Mammary epithelial cell (primary cell): ENCODE data around the gene MYCBPAP.

ENCODE experiments used
- EZH2 ChIP-seq: IDR thresholded peaks from 2 replicates; pipeline ENCODE4 v1.6.1; 2012; ENCODE audit warnings: low read length, inconsistent platforms, borderline replicate concordance
- TF ChIP-seq, protein P1 (sequence below), 2 donors: IDR thresholded peaks in 1 of 2; conservative IDR thresholded peaks in 1 of 2; 2 replicates each; pipeline ENCODE4 v1.5.1; 2011 to 2012; ENCODE audit warnings: inconsistent platforms in 2 of 2, low read length in 2 of 2, mild to moderate bottlenecking in 2 of 2, control low read depth in 1 of 2, low read depth in 1 of 2; ENCODE audit not compliant: insufficient read depth in 1 of 2; ENCODE audit errors: extremely low read depth in 1 of 2

DNA sequence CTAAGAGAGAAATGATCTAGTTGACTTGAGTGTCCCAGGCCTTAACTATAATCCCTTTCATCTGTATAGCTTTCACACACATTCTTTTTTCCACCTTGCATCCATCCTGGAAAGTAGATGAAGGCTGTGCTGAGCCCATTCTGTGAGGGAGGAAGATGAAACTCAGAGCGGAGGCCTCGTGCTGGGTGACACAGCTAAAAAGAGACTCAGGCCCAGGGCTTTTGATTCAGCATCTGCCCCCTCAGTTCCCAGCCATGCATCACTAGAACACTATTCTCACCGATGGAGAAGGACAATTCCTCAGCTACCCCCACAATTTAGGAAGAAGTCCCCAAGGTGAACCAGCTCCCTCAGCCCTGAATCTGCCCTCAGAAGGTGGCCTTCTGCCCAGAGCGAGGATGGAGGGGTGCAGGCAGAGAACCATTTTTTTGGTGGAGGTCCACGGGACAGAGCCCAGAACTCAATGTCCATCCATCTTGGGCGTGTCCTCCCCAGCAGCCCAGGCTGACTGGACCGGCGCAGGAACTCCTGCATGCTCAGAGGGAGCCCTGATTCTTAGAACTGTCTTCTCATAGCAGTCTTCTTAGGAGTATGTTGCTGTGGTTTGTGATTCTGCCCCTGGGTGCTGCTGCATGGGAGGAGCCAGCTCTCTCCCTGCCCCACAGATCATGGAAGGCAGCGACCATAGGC, 5.8 kb upstream of the MYCBPAP start:
- TF ChIP-seq, protein P1, sequence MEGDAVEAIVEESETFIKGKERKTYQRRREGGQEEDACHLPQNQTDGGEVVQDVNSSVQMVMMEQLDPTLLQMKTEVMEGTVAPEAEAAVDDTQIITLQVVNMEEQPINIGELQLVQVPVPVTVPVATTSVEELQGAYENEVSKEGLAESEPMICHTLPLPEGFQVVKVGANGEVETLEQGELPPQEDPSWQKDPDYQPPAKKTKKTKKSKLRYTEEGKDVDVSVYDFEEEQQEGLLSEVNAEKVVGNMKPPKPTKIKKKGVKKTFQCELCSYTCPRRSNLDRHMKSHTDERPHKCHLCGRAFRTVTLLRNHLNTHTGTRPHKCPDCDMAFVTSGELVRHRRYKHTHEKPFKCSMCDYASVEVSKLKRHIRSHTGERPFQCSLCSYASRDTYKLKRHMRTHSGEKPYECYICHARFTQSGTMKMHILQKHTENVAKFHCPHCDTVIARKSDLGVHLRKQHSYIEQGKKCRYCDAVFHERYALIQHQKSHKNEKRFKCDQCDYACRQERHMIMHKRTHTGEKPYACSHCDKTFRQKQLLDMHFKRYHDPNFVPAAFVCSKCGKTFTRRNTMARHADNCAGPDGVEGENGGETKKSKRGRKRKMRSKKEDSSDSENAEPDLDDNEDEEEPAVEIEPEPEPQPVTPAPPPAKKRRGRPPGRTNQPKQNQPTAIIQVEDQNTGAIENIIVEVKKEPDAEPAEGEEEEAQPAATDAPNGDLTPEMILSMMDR (conservative IDR thresholded peaks at IDR 0.05 in 1 of 2, IDR thresholded peaks at IDR 0.05 in 1 of 2; ENCODE audit: extremely low read depth in 1 of 2, insufficient read depth in 1 of 2, low read depth in 1 of 2, low read length in 2 of 2) = no peak
- no peak for TF ChIP-seq EZH2
